Fibroblast of lung (primary cell): Measurements from ENCODE around the gene TMEM30A. TPM values are rescaled to one million over a fixed set of nuclear protein-coding genes. Genes with fewer than 3 reads are reported as not detected.
A peak's percentile ranks its signal among the peaks of the same experiment; 100 is the strongest.

Source experiments
- DNase-seq, 2 donors: peaks; one replicate each; pipeline versions ENCODE4 v3.0.0 to v3.0.0-alpha.2; 2010; ENCODE audit warnings: low read depth in 2 of 2
- H2AFZ ChIP-seq: 2 replicates; pipeline ENCODE4 v1.5.1; 2012; ENCODE audit warnings: low read length, control low read depth, inconsistent platforms
- H3K27ac ChIP-seq: 2 replicates; pipeline ENCODE4 v1.5.1; 2011; ENCODE audit warnings: low read length, control low read depth; ENCODE audit not compliant: insufficient read depth
- H3K27me3 ChIP-seq: 2 replicates; pipeline ENCODE4 v1.5.1; 2011; ENCODE audit warnings: mild to moderate bottlenecking, low read length; ENCODE audit not compliant: control insufficient read depth, insufficient read depth
- H3K36me3 ChIP-seq: 2 replicates; pipeline ENCODE4 v1.5.1; 2011; ENCODE audit warnings: low read length; ENCODE audit not compliant: control insufficient read depth, insufficient read depth
- H3K4me1 ChIP-seq: 2 replicates; pipeline ENCODE4 v1.5.1; 2011; ENCODE audit warnings: low read length; ENCODE audit not compliant: control insufficient read depth, insufficient read depth; ENCODE audit errors: extremely low read depth
- H3K4me2 ChIP-seq: 2 replicates; pipeline ENCODE4 v1.5.1; 2011; ENCODE audit warnings: low read length, control low read depth; ENCODE audit not compliant: insufficient read depth; ENCODE audit errors: extremely low read depth
- H3K4me3 ChIP-seq, 4 experiments: fragments of 200-600 bp in 1 of 4; sonication (generic) in 1 of 4; replicated peaks in 1 of 4; 2 replicates each; pipeline ENCODE4 v1.5.1; 2011 to 2016; ENCODE audit warnings: low read length in 4 of 4, low read depth in 3 of 4, mild to moderate bottlenecking in 3 of 4, control low read depth in 2 of 4, inconsistent platforms in 1 of 4, mixed read lengths in 1 of 4; ENCODE audit not compliant: insufficient read depth in 1 of 4; ENCODE audit errors: control extremely low read depth in 1 of 4
- H3K79me2 ChIP-seq: 2 replicates; pipeline ENCODE4 v1.5.1; 2012; ENCODE audit warnings: mild to moderate bottlenecking, low read length, inconsistent platforms; ENCODE audit not compliant: control insufficient read depth, insufficient read depth
- H3K9ac ChIP-seq: 2 replicates; pipeline ENCODE4 v1.5.1; 2011; ENCODE audit warnings: mild to moderate bottlenecking, low read length, control low read depth; ENCODE audit not compliant: insufficient read depth
- H3K9me3 ChIP-seq: 2 replicates; pipeline ENCODE4 v1.5.1; 2012; ENCODE audit warnings: low read depth, low read length; ENCODE audit not compliant: control insufficient read depth, insufficient read depth
- H4K20me1 ChIP-seq: 2 replicates; pipeline ENCODE4 v1.5.1; 2011; ENCODE audit warnings: low read length; ENCODE audit not compliant: control insufficient read depth, insufficient read depth; ENCODE audit errors: extremely low read depth
- CTCF ChIP-seq, 2 donors: IDR thresholded peaks in 1 of 2; conservative IDR thresholded peaks in 1 of 2; 1 replicate in 1 of 2; 2 replicates in 1 of 2; pipeline ENCODE4 v1.5.1; 2011 to 2012; ENCODE audit warnings: low read length in 2 of 2, control low read depth in 1 of 2, inconsistent platforms in 1 of 2, low read depth in 1 of 2, mild to moderate bottlenecking in 1 of 2
- EZH2 ChIP-seq: IDR thresholded peaks from 2 replicates; pipeline ENCODE4 v1.5.1; 2012; ENCODE audit warnings: low read length, control low read depth, mild to moderate bottlenecking; ENCODE audit errors: missing control alignments
- polyA plus RNA-seq, 2 donors: library from polyadenylated mRNA; depleted of rRNA in 1 of 2; stranded (reverse) in 1 of 2; unstranded in 1 of 2; fragments of >200 nt; gene quantifications; 2 replicates each; pipeline ENCODE4 v1.2.1, GENCODE V29; 2011 to 2012; ENCODE audit warnings: missing spikeins in 1 of 2
- total RNA-seq: library from RNA; depleted of rRNA; stranded (reverse); fragments of >200 nt; gene quantifications from 2 replicates; pipeline ENCODE4 v1.2.1, GENCODE V29; 2014

The TMEM30A gene
- total and polyA plus RNA-seq, 2 donors (not counting 1 experiment from before 2014, with no cell fraction given), result 111 to 153 TPM

- H2AFZ ChIP-seq, result peak within 1 kb of the TSS; percentile 76
- no peaks in the 10 kb centered on the region for H3K27me3 ChIP-seq
- peaks cover 2% of the 10 kb centered on the region for H3K36me3 ChIP-seq
- peak within 1 kb of the TSS; percentile 77 for H3K4me2 ChIP-seq
- H4K20me1 ChIP-seq, result no peaks in the 10 kb centered on the region
- H3K27ac ChIP-seq, result peak within 1 kb of the TSS; percentile 97
- H3K79me2 ChIP-seq, result peaks cover 28% of the 10 kb centered on the region
- TF ChIP-seq EZH2 (no peak), CTCF (conservative IDR thresholded peaks at IDR 0.05 in 1 of 2, IDR thresholded peaks at IDR 0.05 in 1 of 2; ENCODE audit: low read depth in 1 of 2, low read length in 2 of 2) (no peak)
- H3K9me3 ChIP-seq, result no peaks in the 10 kb centered on the region
- peak within 1 kb of the TSS; percentile 80 to 95 (median 94) for H3K4me3 ChIP-seq
- no peaks in the 10 kb centered on the region for H3K4me1 ChIP-seq
- peak within 1 kb of the TSS; percentile 82 for H3K9ac ChIP-seq
- DNase-seq, result peak; percentile 98 to 99
These were observed 41.1 kb downstream of the TMEM30A start, which contains the start of gene COX7A2 for GRCh38 chr6:75243333-75244062. COX7A2 (minus strand) TSS chr6:75243801; CDS start chr6:75243734, 67 bp downstream.

- peaks cover 9% of the 10 kb centered on the region for H3K79me2 ChIP-seq
- no peaks in the 10 kb centered on the region for H3K27me3 ChIP-seq
- no peak overlapping the region for H3K27ac ChIP-seq
- H4K20me1 ChIP-seq, result no peaks in the 10 kb centered on the region
- peaks cover 2% of the 10 kb centered on the region for H3K36me3 ChIP-seq
- H3K4me2 ChIP-seq, result no peak overlapping the region
- TF ChIP-seq EZH2 (no peak), CTCF (conservative IDR thresholded peaks at IDR 0.05 in 1 of 2, IDR thresholded peaks at IDR 0.05 in 1 of 2; ENCODE audit: low read depth in 1 of 2, low read length in 2 of 2) (no peak)
- no peak overlapping the region for H3K9ac ChIP-seq
- no peak overlapping the region for H3K4me3 ChIP-seq
- H3K9me3 ChIP-seq, result no peaks in the 10 kb centered on the region
- no peak for DNase-seq
- no peak overlapping the region for H2AFZ ChIP-seq
- no peaks in the 10 kb centered on the region for H3K4me1 ChIP-seq
These were observed 48.0 kb downstream of the TMEM30A start for GRCh38 chr6:75236630-75237029.

GRCh38 chr6:75235271-75235670 lies 49.3 kb downstream of the TMEM30A start:
- Histone ChIP-seq H3K4me3 (no peak overlapping the region), H3K36me3 (peaks cover 2% of the 10 kb centered on the region), H3K9me3 (no peaks in the 10 kb centered on the region), H4K20me1 (no peaks in the 10 kb centered on the region), H3K79me2 (no peaks in the 10 kb centered on the region), H3K9ac (no peak overlapping the region), H2AFZ (no peak overlapping the region), H3K27ac (no peak overlapping the region), H3K4me1 (no peaks in the 10 kb centered on the region), H3K4me2 (no peak overlapping the region), H3K27me3 (no peaks in the 10 kb centered on the region)
- no peak for DNase-seq
- TF ChIP-seq EZH2 (no peak), CTCF (conservative IDR thresholded peaks at IDR 0.05 in 1 of 2, IDR thresholded peaks at IDR 0.05 in 1 of 2; ENCODE audit: low read depth in 1 of 2, low read length in 2 of 2) (no peak)
